KMS-11 (cell line): ENCODE data around the gene AMACR.

Source experiments
- H2AFZ ChIP-seq: fragments of 200-600 bp; sonication (generic); 2 replicates; pipeline ENCODE4 v1.6.1; 2016; ENCODE audit warnings: antibody characterized with exemption, mixed run types, low read depth
- H3K27ac ChIP-seq: fragments of 200-600 bp; sonication (generic); 2 replicates; pipeline ENCODE4 v1.6.1; 2016; ENCODE audit warnings: mild to moderate bottlenecking, mixed run types
- H3K27me3 ChIP-seq: fragments of 200-600 bp; sonication (generic); 2 replicates; pipeline ENCODE4 v1.6.1; 2017; ENCODE audit warnings: mild to moderate bottlenecking, low read depth, mixed run types, moderate library complexity; ENCODE audit not compliant: insufficient read depth
- H3K36me3 ChIP-seq: fragments of 200-600 bp; sonication (generic); 2 replicates; pipeline ENCODE4 v1.6.1; 2017; ENCODE audit warnings: mild to moderate bottlenecking, mixed run types; ENCODE audit not compliant: insufficient read depth
- H3K4me1 ChIP-seq: fragments of 200-600 bp; sonication (generic); 2 replicates; pipeline ENCODE4 v1.6.1; 2016; ENCODE audit warnings: mild to moderate bottlenecking, low read depth, mixed run types; ENCODE audit not compliant: poor library complexity, severe bottlenecking
- H3K4me2 ChIP-seq: fragments of 200-600 bp; sonication (generic); 2 replicates; pipeline ENCODE4 v1.7.0; 2016; ENCODE audit warnings: mild to moderate bottlenecking, mixed run types
- H3K4me3 ChIP-seq: fragments of 200-600 bp; sonication (generic); IDR thresholded peaks from 2 replicates; pipeline ENCODE4 v1.6.1; 2017; ENCODE audit warnings: low read depth, low read length, mixed read lengths; ENCODE audit not compliant: insufficient read depth
- H3K79me2 ChIP-seq: fragments of 200-600 bp; sonication (generic); 2 replicates; pipeline ENCODE4 v1.6.1; 2016; ENCODE audit warnings: low read depth, mixed run types; ENCODE audit not compliant: insufficient read depth
- H3K9ac ChIP-seq: fragments of 200-600 bp; sonication (generic); 2 replicates; pipeline ENCODE4 v1.6.1; 2016; ENCODE audit warnings: mild to moderate bottlenecking, mixed run types
- H4K20me1 ChIP-seq: fragments of 200-600 bp; sonication (generic); 2 replicates; pipeline ENCODE4 v1.6.1; 2016; ENCODE audit warnings: mild to moderate bottlenecking, mixed run types; ENCODE audit not compliant: insufficient read depth
- TF ChIP-seq, protein P1 (sequence below): fragments of 200-600 bp; sonication (generic); conservative IDR thresholded peaks from 2 replicates; pipeline ENCODE4 v1.6.1; 2017; ENCODE audit warnings: low read depth, mild to moderate bottlenecking, antibody characterized with exemption, low read length, moderate library complexity, mixed read lengths

The AMACR gene

DNA sequence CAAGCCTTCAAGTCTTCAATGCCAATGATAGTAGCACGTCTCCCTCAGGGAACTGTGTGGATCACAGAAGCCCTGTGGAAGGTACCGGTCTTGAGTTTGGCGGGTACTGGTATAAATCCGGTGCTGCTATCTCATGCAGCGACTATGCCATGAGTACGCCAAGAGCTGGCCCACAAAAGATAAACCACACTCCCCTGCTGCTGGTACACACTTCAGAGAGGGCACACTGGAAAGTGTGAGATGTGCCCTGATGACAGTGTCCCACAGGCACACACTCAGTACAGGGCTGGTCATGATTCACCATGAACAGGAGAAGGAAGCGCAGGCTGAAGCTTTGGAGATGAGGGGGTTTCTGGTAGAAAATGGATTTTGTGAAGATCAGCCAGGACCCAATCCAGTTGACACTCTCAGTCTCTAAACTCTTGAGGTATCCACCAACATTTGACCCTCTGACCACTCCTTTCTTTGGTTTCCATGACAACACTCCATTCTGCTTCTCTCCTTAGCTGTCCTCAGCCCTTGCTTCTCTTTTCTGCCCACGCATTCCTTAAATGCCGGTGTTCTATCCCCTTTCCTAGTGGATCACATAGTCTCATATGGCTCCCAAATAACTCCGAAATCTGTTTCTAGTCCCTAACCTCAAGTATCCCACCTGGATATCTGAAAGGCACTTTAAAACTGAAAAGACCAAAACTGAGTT lies 5.1 kb downstream of the AMACR start:
- Histone ChIP-seq H3K4me2 (no peak overlapping the region), H3K79me2 (peaks cover 8% of the 10 kb centered on the region; the same call in 1 of the 2 replicates)

DNA sequence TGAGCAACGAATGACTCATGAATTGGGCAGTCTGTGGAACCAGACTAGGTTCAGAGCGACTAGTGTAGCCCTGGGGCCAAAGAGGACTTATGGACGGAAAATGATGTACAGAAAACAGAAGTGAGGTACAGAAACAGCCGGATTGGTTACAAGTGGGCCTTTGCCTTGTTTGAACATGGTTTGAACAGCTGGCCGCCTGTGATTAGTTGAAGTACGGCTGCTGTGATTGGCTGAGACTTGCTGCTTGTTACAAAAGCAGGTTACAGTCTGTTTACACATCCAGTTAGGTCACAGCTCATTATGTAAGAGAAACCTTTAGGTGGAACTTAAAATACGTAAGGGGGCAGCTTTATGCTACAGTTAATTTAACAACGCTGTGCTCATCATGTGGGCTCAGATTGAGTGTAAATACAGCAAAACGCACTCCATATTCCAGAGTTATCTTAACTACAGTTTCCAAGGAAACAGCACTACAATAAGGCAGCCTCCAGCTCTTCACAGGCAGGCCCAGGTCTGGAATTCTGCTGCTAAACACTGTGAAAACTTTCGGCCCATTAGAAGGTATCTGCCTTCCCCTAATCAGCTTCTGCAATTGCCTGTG lies 6.5 kb downstream of the AMACR start:
- H3K4me3 ChIP-seq, result no peak overlapping the region
- H3K4me2 ChIP-seq, result no peak overlapping the region
- TF ChIP-seq, protein P1, sequence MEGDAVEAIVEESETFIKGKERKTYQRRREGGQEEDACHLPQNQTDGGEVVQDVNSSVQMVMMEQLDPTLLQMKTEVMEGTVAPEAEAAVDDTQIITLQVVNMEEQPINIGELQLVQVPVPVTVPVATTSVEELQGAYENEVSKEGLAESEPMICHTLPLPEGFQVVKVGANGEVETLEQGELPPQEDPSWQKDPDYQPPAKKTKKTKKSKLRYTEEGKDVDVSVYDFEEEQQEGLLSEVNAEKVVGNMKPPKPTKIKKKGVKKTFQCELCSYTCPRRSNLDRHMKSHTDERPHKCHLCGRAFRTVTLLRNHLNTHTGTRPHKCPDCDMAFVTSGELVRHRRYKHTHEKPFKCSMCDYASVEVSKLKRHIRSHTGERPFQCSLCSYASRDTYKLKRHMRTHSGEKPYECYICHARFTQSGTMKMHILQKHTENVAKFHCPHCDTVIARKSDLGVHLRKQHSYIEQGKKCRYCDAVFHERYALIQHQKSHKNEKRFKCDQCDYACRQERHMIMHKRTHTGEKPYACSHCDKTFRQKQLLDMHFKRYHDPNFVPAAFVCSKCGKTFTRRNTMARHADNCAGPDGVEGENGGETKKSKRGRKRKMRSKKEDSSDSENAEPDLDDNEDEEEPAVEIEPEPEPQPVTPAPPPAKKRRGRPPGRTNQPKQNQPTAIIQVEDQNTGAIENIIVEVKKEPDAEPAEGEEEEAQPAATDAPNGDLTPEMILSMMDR, result no peak
- no peaks in the 10 kb centered on the region for H3K27me3 ChIP-seq
- H3K79me2 ChIP-seq, result no peaks in the 10 kb centered on the region
- H3K27ac ChIP-seq, result no peak overlapping the region
- no peak overlapping the region for H2AFZ ChIP-seq
- H3K36me3 ChIP-seq, result no peaks in the 10 kb centered on the region
- no peaks in the 10 kb centered on the region for H4K20me1 ChIP-seq
- peaks cover 6% of the 10 kb centered on the region for H3K4me1 ChIP-seq
- no peak overlapping the region for H3K9ac ChIP-seq

More for the DNA sequence above, 5.1 kb downstream of the AMACR start:
- no peaks in the 10 kb centered on the region for H4K20me1 ChIP-seq
- no peaks in the 10 kb centered on the region for H3K27me3 ChIP-seq
- H3K4me1 ChIP-seq, result peaks cover 7% of the 10 kb centered on the region
- H3K4me3 ChIP-seq, result no peak overlapping the region
- no peak overlapping the region for H2AFZ ChIP-seq
- H3K27ac ChIP-seq, result no peak overlapping the region
- H3K36me3 ChIP-seq, result no peaks in the 10 kb centered on the region
- TF ChIP-seq, protein P1, result no peak
- no peak overlapping the region for H3K9ac ChIP-seq

DNA sequence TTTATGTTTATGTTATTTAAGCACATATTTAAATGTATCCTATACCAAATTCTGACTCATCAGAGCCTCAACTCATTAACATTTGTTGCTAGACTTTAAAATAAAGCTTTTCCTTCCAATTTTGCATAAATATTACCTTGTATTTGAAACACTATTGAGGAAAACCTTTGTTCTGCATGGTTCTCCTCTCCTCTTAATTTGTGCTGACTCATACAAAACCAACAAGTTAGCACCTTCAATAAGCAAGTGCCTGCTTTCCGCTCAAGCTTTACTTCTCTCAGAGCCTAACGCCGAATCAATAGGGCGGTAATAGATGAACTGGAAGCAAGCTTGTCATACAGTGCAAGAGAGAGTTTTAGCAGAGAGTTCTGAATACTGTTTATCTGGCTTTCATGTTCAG lies 7.9 kb downstream of the AMACR start:
- Histone ChIP-seq H4K20me1 (no peaks in the 10 kb centered on the region), H3K4me2 (no peak overlapping the region), H3K4me3 (no peak overlapping the region), H3K79me2 (no peaks in the 10 kb centered on the region), H3K27ac (no peak overlapping the region), H2AFZ (no peak overlapping the region), H3K27me3 (no peaks in the 10 kb centered on the region), H3K9ac (no peak overlapping the region), H3K4me1 (peaks cover 11% of the 10 kb centered on the region), H3K36me3 (no peaks in the 10 kb centered on the region)
- TF ChIP-seq, protein P1, result no peak

DNA sequence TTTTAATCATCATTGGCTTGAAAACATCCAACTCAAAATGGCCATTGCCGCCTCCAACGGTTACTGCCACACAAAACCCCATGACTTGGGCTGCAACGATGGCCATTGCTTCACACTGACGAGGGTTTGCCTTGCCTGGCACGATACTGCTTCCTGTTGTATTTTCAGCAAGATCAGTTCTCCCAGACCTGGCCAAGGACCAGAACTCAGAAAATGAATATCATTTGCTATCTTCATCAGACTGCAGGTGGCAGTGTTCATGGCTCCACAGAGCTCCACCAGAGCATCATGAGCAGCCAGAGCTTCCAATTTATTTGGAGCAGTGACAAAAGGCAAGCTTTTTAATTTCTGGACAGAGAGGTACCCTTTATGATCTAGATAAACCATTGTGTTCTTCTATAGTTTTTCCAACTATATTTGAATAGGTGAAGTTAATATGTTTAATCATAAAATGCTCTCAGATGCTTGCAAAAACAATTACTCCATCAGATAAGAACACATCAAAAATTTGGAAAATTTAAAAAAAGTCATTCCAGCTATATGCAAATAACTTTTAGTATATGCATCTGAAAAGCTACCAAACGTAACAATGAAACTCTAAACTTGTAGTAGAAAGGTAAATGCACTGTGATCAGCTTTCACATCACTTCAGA lies 10.4 kb downstream of the AMACR start:
- Histone ChIP-seq H3K27me3 (no peaks in the 10 kb centered on the region), H2AFZ (0 out of 2 replicates have a peak overlapping the region, but pooled peaks have one; percentile 19), H3K4me2 (peak overlapping the region; percentile 27; the same call in 1 of the 2 replicates), H3K79me2 (no peaks in the 10 kb centered on the region), H3K9ac (no peak overlapping the region), H3K4me3 (no peak overlapping the region), H4K20me1 (no peaks in the 10 kb centered on the region), H3K4me1 (peaks cover 23% of the 10 kb centered on the region), H3K27ac (no peak overlapping the region), H3K36me3 (no peaks in the 10 kb centered on the region)
- TF ChIP-seq, protein P1, result peak; percentile 76
